HEK293T (cell line): ENCODE data around the gene MGAT4C.

ENCODE experiments used
- SP1 ChIP-seq: fragments of 450-650 bp; IDR thresholded peaks from 2 replicates; pipeline ENCODE4 v1.6.1; 2017
- ZNF384 ChIP-seq: fragments of 450-650 bp; IDR thresholded peaks from 2 replicates; pipeline ENCODE4 v1.6.1; 2016

DNA sequence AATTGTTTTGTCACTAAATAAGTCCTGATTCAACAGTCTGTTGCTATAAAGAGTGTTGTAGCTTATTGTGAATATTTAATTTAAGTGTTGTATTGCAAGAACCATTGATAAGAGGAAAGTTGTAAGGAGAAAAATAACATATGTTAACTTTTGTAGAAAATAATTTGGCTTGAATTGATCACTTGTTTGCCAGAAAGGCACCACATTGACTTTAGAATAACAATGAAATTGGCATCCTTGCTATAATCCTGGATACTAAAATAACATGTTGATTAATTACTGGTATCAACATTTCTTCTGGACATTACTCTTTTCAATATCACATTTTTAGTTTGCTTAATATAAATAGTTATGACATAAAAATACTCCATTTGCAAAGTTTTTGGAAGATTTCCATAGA, 159.0 kb downstream of the MGAT4C start:
- TF ChIP-seq SP1: no peak
- no peak for TF ChIP-seq ZNF384
